ENCODE measurements around the gene ADSL. TPM values are rescaled to one million over a fixed set of nuclear protein-coding genes. Genes with fewer than 3 reads are reported as not detected.

ADSL gene
- total and polyA plus RNA-seq, 9 of the 15 experiments (the other 6 are each of a cell fraction or from before 2014, with no cell fraction given) = 112 to 322 (median 146) TPM

DNA sequence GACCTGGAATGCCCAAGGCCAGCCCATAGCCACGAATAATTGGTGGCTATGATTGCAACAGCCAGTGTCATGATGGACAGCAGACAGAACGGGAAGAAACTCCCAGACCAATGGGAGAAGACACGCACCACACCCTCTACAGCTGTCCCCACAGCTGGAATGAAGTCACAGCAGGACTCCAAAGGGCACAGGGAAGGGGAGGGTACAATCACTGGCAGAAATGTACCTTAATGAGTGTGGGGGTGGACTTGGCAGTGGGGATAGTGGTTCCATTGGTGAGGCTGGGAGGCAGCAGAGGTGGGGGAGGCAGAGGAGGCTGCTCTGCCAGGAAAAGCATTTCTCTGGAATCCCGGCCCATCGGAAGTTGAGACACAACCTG is 77.0 kb downstream of the ADSL start:
- H3K27me3 ChIP-seq (ENCODE audit: control insufficient read depth in 2 of 2, insufficient read depth in 2 of 2, low read length in 2 of 2) = no peaks in the 10 kb centered on the region
- H3K9me3 ChIP-seq (replicated peaks; ENCODE audit: control insufficient read depth, insufficient read depth, low read depth, low read length) = no peaks in the 10 kb centered on the region
- DNase-seq (ENCODE audit: extremely low read depth in 1 of 4, low spot score in 3 of 4) (no peak), FAIRE-seq (no peak), ATAC-seq (no peak)
- WGBS (ENCODE audit: insufficient coverage, low coverage, missing lambda C conversion rate) = 67% methylated on average over 3 of the region's 5 CpGs
- ChIA-PET POLR2A (interaction anchor here (0.6 to 1.6 kb wide), 3 partner anchors 8 to 1638 kb away, joined by 3 to 6 read pairs (median 6); no protein-coding TSS in a partner anchor), CTCF (ENCODE audit: low intra/inter-chr PET ratio) (no interaction called here)
- TF ChIP-seq ASH1L (IDR thresholded peaks at IDR 0.05; ENCODE audit: borderline replicate concordance, low read depth, partially characterized antibody) = no peak
- no peak for TF ChIP-seq DPF2 (IDR thresholded peaks at IDR 0.05)
- no peak for TF ChIP-seq KDM2B (CRISPR knock-in tag; IDR thresholded peaks at IDR 0.05)
- TF ChIP-seq KHSRP (IDR thresholded peaks at IDR 0.05) = no peak
- TF ChIP-seq, protein P1, sequence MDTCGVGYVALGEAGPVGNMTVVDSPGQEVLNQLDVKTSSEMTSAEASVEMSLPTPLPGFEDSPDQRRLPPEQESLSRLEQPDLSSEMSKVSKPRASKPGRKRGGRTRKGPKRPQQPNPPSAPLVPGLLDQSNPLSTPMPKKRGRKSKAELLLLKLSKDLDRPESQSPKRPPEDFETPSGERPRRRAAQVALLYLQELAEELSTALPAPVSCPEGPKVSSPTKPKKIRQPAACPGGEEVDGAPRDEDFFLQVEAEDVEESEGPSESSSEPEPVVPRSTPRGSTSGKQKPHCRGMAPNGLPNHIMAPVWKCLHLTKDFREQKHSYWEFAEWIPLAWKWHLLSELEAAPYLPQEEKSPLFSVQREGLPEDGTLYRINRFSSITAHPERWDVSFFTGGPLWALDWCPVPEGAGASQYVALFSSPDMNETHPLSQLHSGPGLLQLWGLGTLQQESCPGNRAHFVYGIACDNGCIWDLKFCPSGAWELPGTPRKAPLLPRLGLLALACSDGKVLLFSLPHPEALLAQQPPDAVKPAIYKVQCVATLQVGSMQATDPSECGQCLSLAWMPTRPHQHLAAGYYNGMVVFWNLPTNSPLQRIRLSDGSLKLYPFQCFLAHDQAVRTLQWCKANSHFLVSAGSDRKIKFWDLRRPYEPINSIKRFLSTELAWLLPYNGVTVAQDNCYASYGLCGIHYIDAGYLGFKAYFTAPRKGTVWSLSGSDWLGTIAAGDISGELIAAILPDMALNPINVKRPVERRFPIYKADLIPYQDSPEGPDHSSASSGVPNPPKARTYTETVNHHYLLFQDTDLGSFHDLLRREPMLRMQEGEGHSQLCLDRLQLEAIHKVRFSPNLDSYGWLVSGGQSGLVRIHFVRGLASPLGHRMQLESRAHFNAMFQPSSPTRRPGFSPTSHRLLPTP (IDR thresholded peaks at IDR 0.05; ENCODE audit: borderline replicate concordance, extremely low read depth, insufficient read length) = no peak
- no peak for TF ChIP-seq ZFP30 (CRISPR knock-in tag; IDR thresholded peaks at IDR 0.05; ENCODE audit: borderline replicate concordance)
- TF ChIP-seq, protein P2, sequence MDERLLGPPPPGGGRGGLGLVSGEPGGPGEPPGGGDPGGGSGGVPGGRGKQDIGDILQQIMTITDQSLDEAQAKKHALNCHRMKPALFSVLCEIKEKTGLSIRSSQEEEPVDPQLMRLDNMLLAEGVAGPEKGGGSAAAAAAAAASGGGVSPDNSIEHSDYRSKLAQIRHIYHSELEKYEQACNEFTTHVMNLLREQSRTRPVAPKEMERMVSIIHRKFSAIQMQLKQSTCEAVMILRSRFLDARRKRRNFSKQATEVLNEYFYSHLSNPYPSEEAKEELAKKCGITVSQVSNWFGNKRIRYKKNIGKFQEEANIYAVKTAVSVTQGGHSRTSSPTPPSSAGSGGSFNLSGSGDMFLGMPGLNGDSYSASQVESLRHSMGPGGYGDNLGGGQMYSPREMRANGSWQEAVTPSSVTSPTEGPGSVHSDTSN (CRISPR knock-in tag; IDR thresholded peaks at IDR 0.05; ENCODE audit: low read depth) = no peak
- TF ChIP-seq, protein P2 (tag; conservative IDR thresholded peaks at IDR 0.05; ENCODE audit: low read depth) = no peak
- TF ChIP-seq FOSL1 (tag; conservative IDR thresholded peaks at IDR 0.05) = no peak
- no peak for TF ChIP-seq KLF16 (IDR thresholded peaks at IDR 0.05)
- TF ChIP-seq ZNF124 (CRISPR knock-in tag; IDR thresholded peaks at IDR 0.05) = no peak
- TF ChIP-seq JUN (IDR thresholded peaks at IDR 0.05; ENCODE audit: borderline replicate concordance, low read depth, low read length) = no peak
- TF ChIP-seq JUN (CRISPR knock-in tag; IDR thresholded peaks at IDR 0.05; ENCODE audit: borderline replicate concordance) = no peak
- no peak for TF ChIP-seq CEBPG (CRISPR knock-in tag; IDR thresholded peaks at IDR 0.05)
- no peak for TF ChIP-seq CEBPG (tag; conservative IDR thresholded peaks at IDR 0.05 in 1 of 2, IDR thresholded peaks at IDR 0.05 in 1 of 2)
- TF ChIP-seq XRCC4 (IDR thresholded peaks at IDR 0.05; ENCODE audit: extremely low read depth, insufficient read depth, insufficient read length) = no peak
- H3K9me1 ChIP-seq (ENCODE audit: control insufficient read depth, insufficient read depth, low read length) = no peaks in the 10 kb centered on the region
- H3K79me2 ChIP-seq (ENCODE audit: control insufficient read depth, insufficient read depth, low read length) = no peaks in the 10 kb centered on the region
- no peak overlapping the region for H2AFZ ChIP-seq (ENCODE audit: low read depth, low read length)
- no peak overlapping the region for H3K4me3 ChIP-seq
- BruUV-seq (replicated peaks) = no TSS peak
- H3K36me3 ChIP-seq (ENCODE audit: control insufficient read depth, insufficient read depth, low read length) = peaks cover 36% of the 10 kb centered on the region; the same call in 2 of the 3 replicates
- peaks cover 0 to 6% of the 10 kb centered on the region in 2 experiments; a peak in 2 of 5 replicates for H3K4me1 ChIP-seq (replicated peaks in 1 of 2; ENCODE audit: control insufficient read depth in 2 of 2, insufficient read depth in 2 of 2, low read length in 2 of 2)
- intact Hi-C loops (cut with micrococcal nuclease) (no loop called here), in situ Hi-C loops (cut with MboI) (no loop called here)
- H3K27ac ChIP-seq (ENCODE audit: extremely low read depth, low read depth, low read length) = no peak overlapping the region
- H3K4me2 ChIP-seq (ENCODE audit: insufficient read depth, low read length) = no peak overlapping the region
- H4K20me1 ChIP-seq (replicated peaks; ENCODE audit: control insufficient read depth, insufficient read depth, low read length) = no peaks in the 10 kb centered on the region; the same call in 1 of the 2 replicates
- no peak overlapping the region for H3K9ac ChIP-seq (ENCODE audit: insufficient read depth in 1 of 2, low read depth in 2 of 2, low read length in 2 of 2)

Data from K562 (cell line).